Breast epithelium (tissue), 3 donors: ENCODE results near the gene SARS2.

Experiments
- POLR2A ChIP-seq: fragments of 450-650 bp; IDR thresholded peaks from one replicate; pipeline ENCODE4 v1.6.1; 2016; ENCODE audit warnings: antibody characterized with exemption, mild to moderate bottlenecking, moderate library complexity
- POLR2AphosphoS5 ChIP-seq, 3 donors: sonication (generic); formaldehyde crosslinking; IDR thresholded peaks; one replicate each; pipeline ENCODE4 v1.6.1; 2017; ENCODE audit warnings: antibody characterized with exemption in 3 of 3
- TF ChIP-seq, protein P1 (sequence below), 3 donors: fragments of 450-650 bp; IDR thresholded peaks; one replicate each; pipeline ENCODE4 v1.5.1; 2016 to 2017; ENCODE audit warnings: antibody characterized with exemption in 3 of 3, mild to moderate bottlenecking in 3 of 3, moderate library complexity in 3 of 3

DNA sequence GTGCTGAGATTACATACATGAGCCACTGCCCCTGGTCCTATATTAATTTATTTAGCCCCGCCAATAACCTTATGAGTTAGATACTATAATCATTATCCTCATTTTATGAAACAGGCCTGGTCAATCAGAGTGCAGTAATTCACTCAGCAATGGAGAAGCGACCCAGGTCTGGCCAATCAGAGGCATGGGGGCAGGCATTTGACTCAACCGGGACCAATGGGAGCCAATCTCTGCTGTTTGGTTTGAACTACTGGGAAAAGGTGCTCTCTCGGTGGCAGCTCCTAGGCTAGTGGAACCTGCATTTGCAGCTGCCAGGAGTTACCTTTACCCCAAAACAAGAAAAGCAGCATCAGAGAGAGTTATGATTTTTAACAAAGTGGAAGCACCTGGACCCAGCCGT is 37.7 kb downstream of the SARS2 start:
- TF ChIP-seq, protein P1, sequence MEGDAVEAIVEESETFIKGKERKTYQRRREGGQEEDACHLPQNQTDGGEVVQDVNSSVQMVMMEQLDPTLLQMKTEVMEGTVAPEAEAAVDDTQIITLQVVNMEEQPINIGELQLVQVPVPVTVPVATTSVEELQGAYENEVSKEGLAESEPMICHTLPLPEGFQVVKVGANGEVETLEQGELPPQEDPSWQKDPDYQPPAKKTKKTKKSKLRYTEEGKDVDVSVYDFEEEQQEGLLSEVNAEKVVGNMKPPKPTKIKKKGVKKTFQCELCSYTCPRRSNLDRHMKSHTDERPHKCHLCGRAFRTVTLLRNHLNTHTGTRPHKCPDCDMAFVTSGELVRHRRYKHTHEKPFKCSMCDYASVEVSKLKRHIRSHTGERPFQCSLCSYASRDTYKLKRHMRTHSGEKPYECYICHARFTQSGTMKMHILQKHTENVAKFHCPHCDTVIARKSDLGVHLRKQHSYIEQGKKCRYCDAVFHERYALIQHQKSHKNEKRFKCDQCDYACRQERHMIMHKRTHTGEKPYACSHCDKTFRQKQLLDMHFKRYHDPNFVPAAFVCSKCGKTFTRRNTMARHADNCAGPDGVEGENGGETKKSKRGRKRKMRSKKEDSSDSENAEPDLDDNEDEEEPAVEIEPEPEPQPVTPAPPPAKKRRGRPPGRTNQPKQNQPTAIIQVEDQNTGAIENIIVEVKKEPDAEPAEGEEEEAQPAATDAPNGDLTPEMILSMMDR (IDR thresholded peaks at IDR 0.05), result no peak
- TF ChIP-seq POLR2A (no peak), POLR2AphosphoS5 (IDR thresholded peaks at IDR 0.05) (no peak)
